Suprapubic skin (tissue), 4 donors: ENCODE results near the gene ANO2. TPM values are rescaled to one million over a fixed set of nuclear protein-coding genes. Genes with fewer than 3 reads are reported as not detected.

Experiments used
- DNase-seq, 2 donors: peaks; one replicate each; pipeline ENCODE4 v3.0.0-alpha.2; 2019; ENCODE audit warnings: low spot score in 2 of 2
- H3K27ac ChIP-seq: fragments of 200-600 bp; sonication (generic); one replicate; pipeline ENCODE4 v1.5.1; 2019
- H3K27me3 ChIP-seq: fragments of 200-600 bp; sonication (generic); one replicate; pipeline ENCODE4 v1.5.1; 2019
- H3K36me3 ChIP-seq: fragments of 200-600 bp; sonication (generic); one replicate; pipeline ENCODE4 v1.5.1; 2019
- H3K4me1 ChIP-seq: fragments of 200-600 bp; sonication (generic); one replicate; pipeline ENCODE4 v1.5.1; 2019
- H3K4me3 ChIP-seq: fragments of 200-600 bp; sonication (generic); one replicate; pipeline ENCODE4 v1.5.1; 2019; ENCODE audit warnings: mild to moderate bottlenecking
- H3K9me3 ChIP-seq: fragments of 200-600 bp; sonication (generic); one replicate; pipeline ENCODE4 v1.5.1; 2019
- CTCF ChIP-seq, 2 donors: fragments of 200-600 bp in 1 of 2; fragments of 450-650 bp in 1 of 2; sonication (generic) in 1 of 2; IDR thresholded peaks; one replicate each; pipeline ENCODE4 v1.5.1; 2016 to 2019; ENCODE audit warnings: antibody characterized with exemption in 2 of 2, mild to moderate bottlenecking in 1 of 2, moderate library complexity in 1 of 2
- EP300 ChIP-seq: sonication (generic); formaldehyde crosslinking; IDR thresholded peaks from one replicate; pipeline ENCODE4 v1.6.1; 2017; ENCODE audit warnings: antibody characterized with exemption
- POLR2A ChIP-seq, 2 donors: fragments of 450-650 bp; IDR thresholded peaks; one replicate each; pipeline ENCODE4 v1.6.1; 2017; ENCODE audit warnings: antibody characterized with exemption in 2 of 2, mild to moderate bottlenecking in 2 of 2, moderate library complexity in 2 of 2
- POLR2AphosphoS5 ChIP-seq, 3 donors: sonication (generic); formaldehyde crosslinking; IDR thresholded peaks; one replicate each; pipeline ENCODE4 v1.6.1; 2017; ENCODE audit warnings: antibody characterized with exemption in 3 of 3
- WGBS: methylation state at CpG from one replicate; pipeline ENCODE4 v1.1.5; 2018; 5-methylcytosine and 5-hydroxymethylcytosine counted together
- total RNA-seq, 4 donors: library from RNA; depleted of rRNA; stranded (reverse); fragments of >200 nt; gene quantifications; one replicate each; pipeline ENCODE4 v1.1.0, GENCODE V29; 2016

Gene ANO2
- total RNA-seq, 4 donors from 2014 or later = 1.1 to 9.7 (median 2.0) TPM

GRCh38 chr12:5874514-5874913 lies 70.5 kb downstream of the ANO2 start:
- WGBS = 92% methylated on average over 8 of the region's 8 CpGs
- H3K27ac ChIP-seq = no peak overlapping the region

GRCh38 chr12:5873281-5873919 lies 71.7 kb downstream of the ANO2 start:
- H3K4me3 ChIP-seq = no peak overlapping the region
- no peaks in the 10 kb centered on the region for H3K4me1 ChIP-seq
- no peaks in the 10 kb centered on the region for H3K36me3 ChIP-seq
- H3K27ac ChIP-seq = no peak overlapping the region
- DNase-seq = no peak
- H3K9me3 ChIP-seq = no peaks in the 10 kb centered on the region
- 62% methylated on average over 10 of the region's 10 CpGs for WGBS
- no peaks in the 10 kb centered on the region for H3K27me3 ChIP-seq
- TF ChIP-seq CTCF (IDR thresholded peaks at IDR 0.05) = no peak
- no peak for TF ChIP-seq POLR2AphosphoS5 (IDR thresholded peaks at IDR 0.05)
- TF ChIP-seq EP300 = no peak
- TF ChIP-seq POLR2A (IDR thresholded peaks at IDR 0.05) = no peak

More at GRCh38 chr12:5874514-5874913, 70.5 kb downstream of the ANO2 start:
- no peaks in the 10 kb centered on the region for H3K36me3 ChIP-seq
- H3K9me3 ChIP-seq = no peaks in the 10 kb centered on the region
- no peaks in the 10 kb centered on the region for H3K4me1 ChIP-seq
- TF ChIP-seq POLR2AphosphoS5 (IDR thresholded peaks at IDR 0.05) (no peak), POLR2A (IDR thresholded peaks at IDR 0.05) (no peak), EP300 (no peak)
- no peak overlapping the region for H3K4me3 ChIP-seq
- no peaks in the 10 kb centered on the region for H3K27me3 ChIP-seq
- no peak for DNase-seq

- WGBS = 72% methylated on average over 4 of the region's 4 CpGs
- Histone ChIP-seq H3K9me3 (no peaks in the 10 kb centered on the region), H3K36me3 (no peaks in the 10 kb centered on the region), H3K4me3 (no peak overlapping the region), H3K4me1 (no peaks in the 10 kb centered on the region), H3K27ac (no peak overlapping the region), H3K27me3 (no peaks in the 10 kb centered on the region)
- no peak for DNase-seq
- TF ChIP-seq POLR2AphosphoS5 (IDR thresholded peaks at IDR 0.05) (no peak), EP300 (no peak), CTCF (IDR thresholded peaks at IDR 0.05) (no peak), POLR2A (IDR thresholded peaks at IDR 0.05) (no peak)
These were observed 72.3 kb downstream of the ANO2 start for GRCh38 chr12:5872745-5873144.

GRCh38 chr12:5871741-5872140 lies 73.3 kb downstream of the ANO2 start:
- no peaks in the 10 kb centered on the region for H3K36me3 ChIP-seq
- H3K27me3 ChIP-seq = no peaks in the 10 kb centered on the region
- H3K4me3 ChIP-seq = no peak overlapping the region
- no peak overlapping the region for H3K27ac ChIP-seq
- 100% methylated on average over 1 of the region's 1 CpG for WGBS
- TF ChIP-seq POLR2A (IDR thresholded peaks at IDR 0.05) (no peak), EP300 (no peak), POLR2AphosphoS5 (IDR thresholded peaks at IDR 0.05) (no peak), CTCF (IDR thresholded peaks at IDR 0.05) (no peak)
- DNase-seq = no peak
- no peaks in the 10 kb centered on the region for H3K4me1 ChIP-seq
- no peaks in the 10 kb centered on the region for H3K9me3 ChIP-seq

GRCh38 chr12:5870183-5870582 lies 74.9 kb downstream of the ANO2 start:
- H3K27me3 ChIP-seq = no peaks in the 10 kb centered on the region

GRCh38 chr12:5868625-5869295 lies 76.3 kb downstream of the ANO2 start:
- H3K9me3 ChIP-seq = no peaks in the 10 kb centered on the region
- no peaks in the 10 kb centered on the region for H3K36me3 ChIP-seq
- 79% methylated on average over 10 of the region's 10 CpGs for WGBS
- TF ChIP-seq POLR2A (IDR thresholded peaks at IDR 0.05) (no peak), POLR2AphosphoS5 (IDR thresholded peaks at IDR 0.05) (no peak), EP300 (no peak), CTCF (IDR thresholded peaks at IDR 0.05) (no peak)
- DNase-seq = no peak
- H3K4me3 ChIP-seq = no peak overlapping the region
- H3K27ac ChIP-seq = no peak overlapping the region
- H3K27me3 ChIP-seq = no peaks in the 10 kb centered on the region
- no peaks in the 10 kb centered on the region for H3K4me1 ChIP-seq

More at GRCh38 chr12:5870183-5870582, 74.9 kb downstream of the ANO2 start:
- no peaks in the 10 kb centered on the region for H3K36me3 ChIP-seq
- no peaks in the 10 kb centered on the region for H3K4me1 ChIP-seq
- TF ChIP-seq POLR2A (IDR thresholded peaks at IDR 0.05) (no peak), POLR2AphosphoS5 (IDR thresholded peaks at IDR 0.05) (no peak), EP300 (no peak)
- WGBS = 43% methylated on average over 3 of the region's 3 CpGs
- H3K9me3 ChIP-seq = no peaks in the 10 kb centered on the region
- DNase-seq = no peak
- no peak overlapping the region for H3K4me3 ChIP-seq
- H3K27ac ChIP-seq = no peak overlapping the region
